CD4-positive, CD25-positive, alpha-beta regulatory T cell (primary cell): ENCODE results near the gene PYGL. TPM values are rescaled to one million over a fixed set of nuclear protein-coding genes. Genes with fewer than 3 reads are reported as not detected.
A peak's percentile ranks its signal among the peaks of the same experiment; 100 is the strongest.
"Not testable (repeated sequence)": the region's sequence is repeated elsewhere in the genome, so short reads cannot be mapped to it uniquely, and the experiment has no call there.

ENCODE experiments used
- ATAC-seq, 2 donors: fragments of 150-1000 bp; cut with Tn5 transposase; one replicate each; pipeline ENCODE4 v1.10.0; 2021; ENCODE audit warnings: low read depth in 2 of 2, moderate number of reproducible peaks in 2 of 2, moderate library complexity in 1 of 2
- DNase-seq, 3 donors: peaks; one replicate each; pipeline versions ENCODE4 v3.0.0 to v3.0.0-alpha.2; 2012 to 2022; ENCODE audit warnings: mixed read lengths in 1 of 3
- H3K27ac ChIP-seq: one replicate; pipeline ENCODE4 v1.7.0; 2013; ENCODE audit warnings: mild to moderate bottlenecking, low read length; ENCODE audit not compliant: insufficient read depth, poor library complexity, severe bottlenecking
- H3K27me3 ChIP-seq: one replicate; pipeline ENCODE4 v1.7.0; 2013; ENCODE audit warnings: low read length; ENCODE audit not compliant: control insufficient read depth, insufficient read depth
- H3K36me3 ChIP-seq: one replicate; pipeline ENCODE4 v1.7.0; 2013; ENCODE audit warnings: mild to moderate bottlenecking, low read length, moderate library complexity; ENCODE audit not compliant: control insufficient read depth, insufficient read depth
- H3K4me1 ChIP-seq: 2 replicates; pipeline ENCODE4 v1.7.0; 2013; ENCODE audit warnings: mild to moderate bottlenecking, low read length; ENCODE audit not compliant: insufficient read depth, control insufficient read depth, poor library complexity, severe bottlenecking
- H3K4me3 ChIP-seq: one replicate; pipeline ENCODE4 v1.7.0; 2013; ENCODE audit warnings: low read depth, mild to moderate bottlenecking, low read length, moderate library complexity
- H3K9me3 ChIP-seq, 2 experiments: 1 replicate in 1 of 2; 2 replicates in 1 of 2; pipeline ENCODE4 v1.7.0; 2013; ENCODE audit warnings: low read length in 2 of 2, mild to moderate bottlenecking in 1 of 2, moderate library complexity in 1 of 2; ENCODE audit not compliant: control insufficient read depth in 2 of 2
- H3K27ac Mint-ChIP-seq, 3 donors: one replicate each; pipeline ENCODE4 v1.8.0; 2020 to 2022; ENCODE audit warnings: mild to moderate bottlenecking in 3 of 3, mixed read lengths in 3 of 3, moderate library complexity in 2 of 3
- H3K27me3 Mint-ChIP-seq: one replicate; pipeline ENCODE4 v1.8.0; 2022; ENCODE audit warnings: mild to moderate bottlenecking, mixed read lengths
- H3K36me3 Mint-ChIP-seq: one replicate; pipeline ENCODE4 v1.8.0; 2020; ENCODE audit warnings: mixed read lengths
- H3K4me1 Mint-ChIP-seq, 4 donors: one replicate each; pipeline ENCODE4 v1.8.0; 2020 to 2022; ENCODE audit warnings: mixed read lengths in 4 of 4, mild to moderate bottlenecking in 1 of 4
- H3K4me3 Mint-ChIP-seq, 4 donors: one replicate each; pipeline ENCODE4 v1.8.0; 2020 to 2022; ENCODE audit warnings: mild to moderate bottlenecking in 4 of 4, mixed read lengths in 4 of 4, moderate library complexity in 3 of 4
- H3K9me3 Mint-ChIP-seq, 7 donors: one replicate each; pipeline ENCODE4 v1.8.0; 2020 to 2022; ENCODE audit warnings: mixed read lengths in 7 of 7, mild to moderate bottlenecking in 3 of 7, moderate library complexity in 2 of 7
- polyA plus RNA-seq, 4 donors: library from polyadenylated mRNA; unstranded; fragments of 300-500 nt; fragmentation: Illumina TruSeq; gene quantifications; one replicate each; pipeline ENCODE4 v1.2.3, GENCODE V29; 2021
- total RNA-seq: library from RNA; stranded (reverse); gene quantifications from one replicate; pipeline ENCODE4 v1.2.3, GENCODE V29; 2022

Gene PYGL
- total and polyA plus RNA-seq, 5 donors from 2014 or later = 0.15 to 1.3 TPM; not detected in 3

DNA sequence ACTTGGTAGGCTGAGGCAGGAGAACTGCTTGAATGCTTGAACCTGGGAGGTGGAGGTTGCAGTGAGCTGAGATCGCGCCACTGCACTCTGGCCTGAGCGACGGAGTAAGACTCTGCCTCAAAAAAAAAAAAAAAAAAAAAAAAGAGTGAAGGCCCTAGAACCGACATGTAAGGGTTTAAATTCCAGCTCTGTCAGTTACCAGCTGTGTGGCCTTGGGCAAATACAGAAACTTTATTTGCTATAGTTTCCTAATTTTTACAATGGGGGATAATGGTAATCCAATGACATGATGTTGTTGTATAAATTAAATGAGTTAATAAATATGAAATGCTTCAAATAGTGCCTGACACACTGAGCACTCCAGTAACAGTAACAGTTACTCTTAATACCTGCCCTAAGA lies 19.6 kb upstream of the PYGL start:
- no peak overlapping the region for H3K27ac Mint-ChIP-seq
- H3K27ac ChIP-seq = no peak overlapping the region
- ATAC-seq (no peak), DNase-seq (no peak)
- no peaks in the 10 kb centered on the region for H3K36me3 ChIP-seq
- H3K27me3 Mint-ChIP-seq = peaks cover 20% of the 10 kb centered on the region
- no peak overlapping the region for H3K4me3 ChIP-seq
- H3K4me3 Mint-ChIP-seq = no peak overlapping the region
- H3K4me1 ChIP-seq = no peaks in the 10 kb centered on the region
- no peaks in the 10 kb centered on the region for H3K4me1 Mint-ChIP-seq
- H3K9me3 ChIP-seq = no peaks in the 10 kb centered on the region
- peaks cover 0 to 3% (median 0%) of the 10 kb centered on the region in 7 donors for H3K9me3 Mint-ChIP-seq
- no peaks in the 10 kb centered on the region for H3K27me3 ChIP-seq
- H3K36me3 Mint-ChIP-seq = no peaks in the 10 kb centered on the region

DNA sequence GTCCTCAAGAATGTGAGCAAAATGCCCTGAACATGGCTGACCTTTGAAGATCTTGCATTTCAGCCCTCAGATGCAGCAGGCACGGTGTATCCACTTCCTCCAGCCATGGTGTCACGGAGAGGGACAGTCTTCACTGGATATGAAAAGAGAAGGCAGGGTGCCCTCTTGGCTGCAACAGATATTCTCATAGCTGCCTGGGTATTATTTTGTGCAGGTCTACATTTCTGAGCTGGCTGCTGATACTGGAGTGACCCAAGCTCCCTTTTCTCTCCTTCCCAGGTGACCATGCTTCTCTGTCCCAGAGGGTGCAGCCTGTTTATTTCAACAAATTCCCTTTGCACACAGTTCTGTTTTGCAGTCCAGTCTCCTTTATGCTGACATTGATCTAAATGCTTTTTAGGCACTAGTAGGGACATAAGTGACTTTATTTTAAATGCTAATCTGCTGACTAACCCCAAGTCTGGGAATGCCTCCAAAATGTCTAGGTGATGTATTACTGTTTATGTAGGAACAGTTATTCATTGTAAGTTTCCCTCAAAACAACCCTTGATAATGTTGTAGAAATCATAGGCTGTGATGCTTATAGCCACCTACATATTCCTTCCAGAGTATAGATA lies 17.4 kb upstream of the PYGL start:
- Mint-ChIP-seq H3K36me3 (no peaks in the 10 kb centered on the region), H3K9me3 (peaks cover 0 to 3% (median 0%) of the 10 kb centered on the region in 7 donors), H3K27me3 (peaks cover 12% of the 10 kb centered on the region), H3K4me1 (no peaks in the 10 kb centered on the region), H3K27ac (no peak overlapping the region), H3K4me3 (no peak overlapping the region)
- no peak overlapping the region for H3K27ac ChIP-seq
- no peak for DNase-seq
- no peak for ATAC-seq
- H3K9me3 ChIP-seq = no peaks in the 10 kb centered on the region
- H3K4me3 ChIP-seq = no peak overlapping the region
- no peaks in the 10 kb centered on the region for H3K4me1 ChIP-seq
- H3K27me3 ChIP-seq = no peaks in the 10 kb centered on the region
- no peaks in the 10 kb centered on the region for H3K36me3 ChIP-seq

DNA sequence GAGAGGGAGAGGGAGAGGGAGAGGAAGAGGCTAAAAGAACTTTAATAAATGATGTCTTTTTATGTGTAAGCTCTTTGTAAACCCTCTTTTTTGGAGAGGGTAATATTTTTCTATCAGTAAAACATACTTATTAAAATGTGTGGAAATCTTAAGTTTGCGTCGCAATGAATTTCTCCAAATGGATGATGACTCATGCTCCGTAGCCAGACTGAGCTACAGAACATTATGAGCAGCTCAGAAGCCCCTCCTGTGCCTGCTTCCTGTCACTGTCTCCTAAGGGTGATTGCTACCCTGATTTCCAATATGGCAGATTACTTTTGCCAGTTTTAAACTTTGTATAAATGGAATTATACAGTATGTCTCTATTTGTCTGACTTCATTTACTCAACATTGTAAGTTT lies 13.0 kb upstream of the PYGL start:
- DNase-seq (no peak), ATAC-seq (no peak)
- Histone ChIP-seq H3K4me3 (no peak overlapping the region), H3K27ac (no peak overlapping the region), H3K4me1 (no peaks in the 10 kb centered on the region), H3K27me3 (no peaks in the 10 kb centered on the region), H3K9me3 (no peaks in the 10 kb centered on the region), H3K36me3 (no peaks in the 10 kb centered on the region)
- no peak overlapping the region for H3K4me3 Mint-ChIP-seq
- no peaks in the 10 kb centered on the region for H3K4me1 Mint-ChIP-seq
- peaks cover 0 to 3% (median 0%) of the 10 kb centered on the region in 7 donors for H3K9me3 Mint-ChIP-seq
- no peak overlapping the region for H3K27ac Mint-ChIP-seq
- H3K36me3 Mint-ChIP-seq = no peaks in the 10 kb centered on the region
- H3K27me3 Mint-ChIP-seq = peaks cover 15% of the 10 kb centered on the region

DNA sequence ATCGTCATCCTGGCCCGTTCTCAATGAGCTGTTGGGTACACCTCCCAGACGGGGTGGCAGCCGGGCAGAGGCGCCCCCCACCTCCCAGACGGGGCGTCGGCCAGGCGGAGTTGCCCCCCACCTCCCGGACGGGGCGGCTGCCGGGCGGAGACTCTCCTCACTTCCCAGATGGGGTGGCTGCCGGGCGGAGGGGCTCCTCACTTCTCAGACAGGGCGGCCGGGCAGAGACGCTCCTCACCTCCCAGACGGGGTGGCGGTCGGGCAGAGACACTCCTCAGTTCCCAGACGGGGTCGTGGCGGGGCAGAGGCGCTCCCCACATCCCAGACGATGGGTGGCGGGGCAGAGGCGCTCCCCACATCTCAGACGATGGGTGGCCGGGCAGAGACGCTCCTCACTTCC lies 12.1 kb upstream of the PYGL start:
- not testable (repeated sequence) for H3K27ac Mint-ChIP-seq, ATAC-seq, H3K9me3 ChIP-seq, H3K36me3 Mint-ChIP-seq, H3K36me3 ChIP-seq, H3K27me3 ChIP-seq, H3K4me1 ChIP-seq, H3K4me1 Mint-ChIP-seq, H3K4me3 Mint-ChIP-seq, H3K27ac ChIP-seq, H3K9me3 Mint-ChIP-seq, H3K4me3 ChIP-seq, DNase-seq
- H3K27me3 Mint-ChIP-seq = peaks cover 15% of the 10 kb centered on the region

DNA sequence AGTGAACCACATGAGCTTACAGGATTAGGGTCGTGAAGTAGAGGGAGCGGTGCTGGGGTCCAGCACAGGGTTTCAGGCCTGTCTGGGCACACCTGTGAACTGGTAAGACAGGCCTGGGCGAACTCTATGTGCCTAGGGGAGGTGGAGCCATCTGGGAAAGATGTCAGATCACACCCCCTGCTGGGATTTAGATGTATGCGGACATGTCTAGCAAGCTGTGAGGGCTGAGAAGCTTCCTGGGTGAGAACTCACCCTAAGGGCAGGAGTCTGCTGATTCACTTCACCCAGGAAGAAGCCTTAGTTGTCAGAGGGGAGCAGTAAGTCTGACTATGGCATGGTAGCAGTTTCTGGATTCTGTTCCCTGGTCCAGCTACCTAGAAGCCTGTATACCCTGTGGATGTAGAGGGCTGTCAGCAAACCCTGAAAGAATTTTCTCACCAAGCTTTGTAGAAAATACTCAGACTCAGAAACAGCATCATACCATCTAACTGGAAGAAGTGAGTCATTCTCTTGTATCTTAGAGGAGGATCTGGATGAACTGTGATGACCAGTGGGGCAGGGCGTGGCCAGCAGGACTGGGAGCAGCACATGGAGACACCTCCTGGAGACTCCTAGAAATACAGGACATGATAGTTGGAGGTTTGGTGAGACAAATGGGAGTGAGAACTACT lies 11.2 kb upstream of the PYGL start:
- Histone ChIP-seq H3K9me3 (no peaks in the 10 kb centered on the region), H3K4me1 (no peaks in the 10 kb centered on the region), H3K36me3 (no peaks in the 10 kb centered on the region), H3K4me3 (no peak overlapping the region), H3K27me3 (no peaks in the 10 kb centered on the region), H3K27ac (no peak overlapping the region)
- no peak overlapping the region for H3K4me3 Mint-ChIP-seq
- peaks cover 0 to 3% (median 0%) of the 10 kb centered on the region in 7 donors for H3K9me3 Mint-ChIP-seq
- ATAC-seq = no peak
- no peaks in the 10 kb centered on the region for H3K36me3 Mint-ChIP-seq
- no peaks in the 10 kb centered on the region for H3K4me1 Mint-ChIP-seq
- peak overlapping the region in 1 of 3 donors; percentile 52 for H3K27ac Mint-ChIP-seq
- no peak for DNase-seq
- H3K27me3 Mint-ChIP-seq = peaks cover 11% of the 10 kb centered on the region

DNA sequence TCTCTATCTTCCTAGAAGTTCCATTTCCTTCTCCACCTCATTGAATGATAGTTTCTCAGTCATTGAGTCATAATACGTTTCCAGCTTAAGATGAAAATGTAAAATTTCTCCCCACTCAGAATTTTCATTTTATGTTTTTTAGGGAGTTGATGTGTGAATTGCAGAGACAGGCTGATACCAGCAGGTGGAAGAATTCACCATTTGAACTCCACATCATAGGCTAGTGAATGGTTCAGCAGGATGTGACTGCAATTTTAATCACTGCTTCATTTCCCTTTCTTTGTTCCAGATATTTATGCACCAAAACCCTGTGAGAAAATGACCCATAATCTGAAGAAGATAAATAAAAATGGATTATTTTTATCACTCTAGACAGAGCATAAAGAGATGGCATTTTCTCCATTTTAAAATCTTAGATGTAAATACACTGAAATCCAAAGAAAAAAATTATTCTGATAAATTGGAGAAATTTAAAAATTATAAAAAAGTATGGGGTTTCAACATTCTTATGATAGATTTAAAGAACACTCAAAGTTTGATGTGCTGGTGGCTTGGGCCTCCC lies 10.6 kb upstream of the PYGL start:
- H3K27me3 ChIP-seq = no peaks in the 10 kb centered on the region
- Mint-ChIP-seq H3K4me3 (no peak overlapping the region), H3K27me3 (peaks cover 8% of the 10 kb centered on the region), H3K36me3 (no peaks in the 10 kb centered on the region), H3K9me3 (peaks cover 0 to 3% (median 0%) of the 10 kb centered on the region in 7 donors), H3K27ac (no peak overlapping the region), H3K4me1 (no peaks in the 10 kb centered on the region)
- H3K4me1 ChIP-seq = no peaks in the 10 kb centered on the region
- no peaks in the 10 kb centered on the region for H3K9me3 ChIP-seq
- H3K4me3 ChIP-seq = no peak overlapping the region
- H3K27ac ChIP-seq = no peak overlapping the region
- DNase-seq (peak in 1 of 3 donors; percentile 34), ATAC-seq (no peak)
- no peaks in the 10 kb centered on the region for H3K36me3 ChIP-seq

DNA sequence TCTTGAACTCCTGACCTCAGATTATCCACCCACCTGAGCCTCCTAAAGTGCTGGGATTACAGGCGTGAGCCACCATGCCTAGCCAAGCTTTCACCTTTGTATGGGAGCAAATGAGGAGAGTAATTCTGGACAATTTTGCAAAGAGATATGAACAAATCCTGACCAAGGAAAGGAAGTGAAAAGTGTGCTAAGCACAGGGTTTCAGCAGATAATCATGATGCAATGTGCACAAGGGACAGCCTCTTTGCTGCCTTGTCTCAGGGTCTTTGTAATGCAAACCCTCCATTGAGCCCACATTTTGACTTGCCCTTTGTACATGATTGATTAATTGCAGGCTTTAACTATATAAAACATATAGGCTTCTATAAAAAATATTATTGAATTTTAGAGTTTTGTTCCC lies 9.2 kb upstream of the PYGL start:
- H3K27me3 Mint-ChIP-seq = peaks cover 6% of the 10 kb centered on the region
- Histone ChIP-seq H3K9me3 (no peaks in the 10 kb centered on the region), H3K27me3 (no peaks in the 10 kb centered on the region), H3K27ac (no peak overlapping the region), H3K36me3 (no peaks in the 10 kb centered on the region), H3K4me1 (no peaks in the 10 kb centered on the region), H3K4me3 (no peak overlapping the region)
- no peak for ATAC-seq
- H3K4me3 Mint-ChIP-seq = no peak overlapping the region
- H3K36me3 Mint-ChIP-seq = no peaks in the 10 kb centered on the region
- no peak for DNase-seq
- H3K9me3 Mint-ChIP-seq = peaks cover 0 to 3% (median 0%) of the 10 kb centered on the region in 7 donors
- H3K27ac Mint-ChIP-seq = no peak overlapping the region
- H3K4me1 Mint-ChIP-seq = no peaks in the 10 kb centered on the region

DNA sequence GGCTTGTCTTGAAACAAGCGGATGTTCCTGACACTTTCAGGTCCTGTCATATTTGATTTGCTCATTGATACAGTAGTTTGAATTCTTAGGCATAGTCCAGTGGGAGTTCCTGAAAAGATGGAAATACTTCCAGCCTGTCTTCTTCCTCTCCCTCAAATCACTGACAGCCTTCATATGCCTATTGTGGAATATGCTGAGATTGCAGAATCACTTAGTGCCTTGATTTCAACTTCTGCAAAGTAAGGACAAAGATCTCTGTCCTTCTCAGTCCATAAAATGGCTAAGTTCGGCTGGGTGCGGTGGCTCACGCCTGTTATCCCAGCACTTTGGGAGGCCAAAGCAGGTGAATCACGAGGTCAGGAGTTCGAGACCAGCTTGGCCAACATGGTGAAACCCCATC lies 6.7 kb upstream of the PYGL start:
- Histone ChIP-seq H3K27ac (no peak overlapping the region), H3K9me3 (no peaks in the 10 kb centered on the region), H3K4me3 (no peak overlapping the region), H3K4me1 (no peaks in the 10 kb centered on the region), H3K36me3 (no peaks in the 10 kb centered on the region), H3K27me3 (no peaks in the 10 kb centered on the region)
- Mint-ChIP-seq H3K36me3 (no peaks in the 10 kb centered on the region), H3K4me1 (no peaks in the 10 kb centered on the region), H3K27me3 (peaks cover 21% of the 10 kb centered on the region), H3K27ac (no peak overlapping the region), H3K4me3 (no peak overlapping the region), H3K9me3 (peaks cover 0 to 3% (median 0%) of the 10 kb centered on the region in 7 donors)
- DNase-seq (no peak), ATAC-seq (no peak)
